SK-N-SH (cell line): ENCODE data around the gene PWWP2B. TPM values are rescaled to one million over a fixed set of nuclear protein-coding genes. Genes with fewer than 3 reads are reported as not detected.

Source experiments
- CTCF ChIA-PET: fragments of 300-600, 350-600 bp; formaldehyde crosslinking; extraction: SDS; loops from one replicate; lab custom pipeline; 2021; lab: Yijun Ruan, JAX
- POLR2A ChIA-PET: fragments of 350-600 bp; sonication (Branson Sonifier 250); formaldehyde crosslinking; extraction: SDS; loops from one replicate; lab custom pipeline; 2020; ENCODE audit warnings: antibody characterized with exemption, inconsistent platforms; lab: Yijun Ruan, JAX
- DNase-seq: peaks from one replicate; pipeline ENCODE4 v3.0.0; 2012
- H2AFZ ChIP-seq: fragments of 200-600 bp; sonication (generic); 2 replicates; pipeline ENCODE4 v1.8.1; 2016; ENCODE audit warnings: antibody characterized with exemption, mild to moderate bottlenecking, low read depth
- H3F3A ChIP-seq: fragments of 200-600 bp; sonication (generic); replicated peaks from 2 replicates; pipeline ENCODE3; 2016; ENCODE audit warnings: antibody characterized with exemption, mild to moderate bottlenecking; ENCODE audit not compliant: insufficient read depth
- H3K27ac ChIP-seq, 2 experiments: fragments of 200-500 bp in 1 of 2; fragments of 200-600 bp in 1 of 2; sonication (Bioruptor generic) in 1 of 2; sonication (generic), shearing (Covaris generic) in 1 of 2; 2 replicates each; pipeline versions ENCODE4 v1.5.1 to v1.6.1; 2014 to 2016; ENCODE audit warnings: low read depth in 2 of 2, inconsistent platforms in 1 of 2, low read length in 1 of 2, mild to moderate bottlenecking in 1 of 2, mixed read lengths in 1 of 2
- H3K27me3 ChIP-seq: fragments of 200-600 bp; sonication (generic), shearing (Covaris generic); 2 replicates; pipeline ENCODE4 v1.6.1; 2016; ENCODE audit warnings: mixed run types; ENCODE audit not compliant: insufficient read depth
- H3K36me3 ChIP-seq, 2 experiments: fragments of 200-500 bp in 1 of 2; fragments of 200-600 bp in 1 of 2; sonication (Bioruptor generic) in 1 of 2; sonication (generic) in 1 of 2; replicated peaks in 1 of 2; 2 replicates each; pipeline versions ENCODE3 to v1.5.1; 2014 to 2016; ENCODE audit warnings: low read length in 1 of 2, mild to moderate bottlenecking in 1 of 2; ENCODE audit not compliant: insufficient read depth in 2 of 2, control insufficient read depth in 1 of 2
- H3K4me1 ChIP-seq, 2 experiments: fragments of 200-500 bp in 1 of 2; fragments of 200-600 bp in 1 of 2; sonication (Bioruptor generic) in 1 of 2; sonication (generic), shearing (Covaris generic) in 1 of 2; 2 replicates each; pipeline versions ENCODE4 v1.5.1 to v1.6.1; 2014 to 2016; ENCODE audit warnings: low read depth in 1 of 2, low read length in 1 of 2, mixed run types in 1 of 2; ENCODE audit not compliant: insufficient read depth in 2 of 2, control insufficient read depth in 1 of 2
- H3K4me2 ChIP-seq: fragments of 200-600 bp; sonication (generic), shearing (Covaris generic); 2 replicates; pipeline ENCODE4 v1.6.1; 2017; ENCODE audit warnings: mixed run types
- H3K4me3 ChIP-seq, 2 experiments: fragments of 200-500 bp in 1 of 2; fragments of 200-600 bp in 1 of 2; sonication (Bioruptor generic) in 1 of 2; sonication (generic), shearing (Covaris generic) in 1 of 2; 2 replicates each; pipeline versions ENCODE4 v1.5.1 to v1.8.1; 2014 to 2016; ENCODE audit warnings: low read depth in 2 of 2, inconsistent platforms in 1 of 2, low read length in 1 of 2, mild to moderate bottlenecking in 1 of 2, mixed read lengths in 1 of 2, moderate library complexity in 1 of 2
- H3K79me2 ChIP-seq: fragments of 200-600 bp; sonication (generic); 2 replicates; pipeline ENCODE4 v1.8.1; 2017; ENCODE audit warnings: mild to moderate bottlenecking; ENCODE audit not compliant: insufficient read depth
- H3K9ac ChIP-seq: fragments of 200-600 bp; sonication (generic); 2 replicates; pipeline ENCODE4 v1.6.1; 2017; ENCODE audit warnings: mixed run types
- H3K9me2 ChIP-seq: fragments of 200-600 bp; sonication (generic); 2 replicates; pipeline ENCODE4 v1.6.1; 2017; ENCODE audit warnings: mixed run types
- H3K9me3 ChIP-seq: fragments of 200-600 bp; sonication (generic); 2 replicates; pipeline ENCODE4 v1.6.1; 2017; ENCODE audit warnings: mixed run types, mild to moderate bottlenecking, moderate library complexity
- H4K20me1 ChIP-seq: fragments of 200-600 bp; sonication (generic); 2 replicates; pipeline ENCODE4 v1.6.1; 2017; ENCODE audit warnings: mild to moderate bottlenecking, mixed run types; ENCODE audit not compliant: insufficient read depth
- FOSL2 ChIP-seq: IDR thresholded peaks from 2 replicates; pipeline ENCODE4 v1.4.0; 2012; ENCODE audit warnings: low read depth, mild to moderate bottlenecking, moderate library complexity, borderline replicate concordance
- FOXM1 ChIP-seq: IDR thresholded peaks from 2 replicates; pipeline ENCODE4 v1.4.0; 2012; ENCODE audit warnings: low read depth, mild to moderate bottlenecking
- GABPA ChIP-seq: IDR thresholded peaks from 2 replicates; pipeline ENCODE4 v1.4.0; 2012; ENCODE audit warnings: low read depth, mild to moderate bottlenecking
- GATA2 ChIP-seq: sonication (generic); formaldehyde crosslinking; IDR thresholded peaks from 2 replicates; pipeline ENCODE4 v1.5.0; 2020; ENCODE audit warnings: mild to moderate bottlenecking, missing genetic modification reagents
- JUND ChIP-seq: IDR thresholded peaks from 2 replicates; pipeline ENCODE4 v1.4.0; 2012
- MEF2A ChIP-seq: IDR thresholded peaks from 2 replicates; pipeline ENCODE4 v1.4.0; 2012; ENCODE audit warnings: low read depth, borderline replicate concordance
- MXI1 ChIP-seq: IDR thresholded peaks from 2 replicates; pipeline ENCODE4 v1.6.1; 2012; ENCODE audit warnings: mild to moderate bottlenecking, low read depth, low read length, improper control_type of control experiment
- NFIC ChIP-seq: IDR thresholded peaks from 2 replicates; pipeline ENCODE4 v1.4.0; 2012; ENCODE audit warnings: borderline replicate concordance
- NRF1 ChIP-seq: IDR thresholded peaks from 2 replicates; pipeline ENCODE4 v1.6.1; 2012; ENCODE audit warnings: low read depth, mild to moderate bottlenecking, low read length
- POLR2AphosphoS5 ChIP-seq: IDR thresholded peaks from 2 replicates; pipeline ENCODE4 v1.6.1; 2012; ENCODE audit warnings: low read depth, low read length
- RAD21 ChIP-seq: IDR thresholded peaks from 2 replicates; pipeline ENCODE4 v1.6.1; 2012; ENCODE audit warnings: mild to moderate bottlenecking, low read length
- SIN3A ChIP-seq: IDR thresholded peaks from 2 replicates; pipeline ENCODE4 v1.6.1; 2012; ENCODE audit warnings: low read depth, mild to moderate bottlenecking, low read length, moderate library complexity, borderline replicate concordance
- SMC3 ChIP-seq: IDR thresholded peaks from 2 replicates; pipeline ENCODE4 v1.6.1; 2012; ENCODE audit warnings: low read depth, low read length, improper control_type of control experiment
- TAF1 ChIP-seq: IDR thresholded peaks from 2 replicates; pipeline ENCODE4 v1.6.1; 2012; ENCODE audit warnings: low read depth, mild to moderate bottlenecking, low read length, moderate library complexity, borderline replicate concordance
- TCF12 ChIP-seq: IDR thresholded peaks from 2 replicates; pipeline ENCODE4 v1.4.0; 2012
- TEAD4 ChIP-seq: IDR thresholded peaks from 2 replicates; pipeline ENCODE4 v1.4.0; 2012; ENCODE audit warnings: mild to moderate bottlenecking, borderline replicate concordance; ENCODE audit not compliant: insufficient read depth
- WGBS: methylation state at CpG from one replicate; pipeline ENCODE4 v1.1.6; 2017; ENCODE audit warnings: low lambda C conversion rate; 5-methylcytosine and 5-hydroxymethylcytosine counted together
- polyA plus RNA-seq, 3 experiments: library from polyadenylated mRNA; depleted of rRNA; stranded (reverse); fragments of >200 nt; gene quantifications; 2 replicates each; pipeline ENCODE4 v1.2.3, GENCODE V29; 2012
- TF ChIP-seq, protein P1 (sequence below): IDR thresholded peaks from 2 replicates; pipeline ENCODE4 v1.4.0; 2012; ENCODE audit warnings: low read depth, borderline replicate concordance
- TF ChIP-seq, protein P2 (sequence below): IDR thresholded peaks from 2 replicates; pipeline ENCODE4 v1.6.1; 2012; ENCODE audit warnings: mild to moderate bottlenecking, low read depth, low read length, moderate library complexity
- TF ChIP-seq, protein P3 (sequence below): IDR thresholded peaks from 2 replicates; pipeline ENCODE4; 2012
- TF ChIP-seq, protein P4 (sequence below): fragments of 200-600 bp; sonication (generic); IDR thresholded peaks from 2 replicates; pipeline ENCODE4 v1.6.1; 2017; ENCODE audit warnings: antibody characterized with exemption, mild to moderate bottlenecking, moderate library complexity

PWWP2B gene
- polyA plus RNA-seq, 1 of the 3 experiments (the other 2 are of a cell fraction), result 2.4 TPM

DNA sequence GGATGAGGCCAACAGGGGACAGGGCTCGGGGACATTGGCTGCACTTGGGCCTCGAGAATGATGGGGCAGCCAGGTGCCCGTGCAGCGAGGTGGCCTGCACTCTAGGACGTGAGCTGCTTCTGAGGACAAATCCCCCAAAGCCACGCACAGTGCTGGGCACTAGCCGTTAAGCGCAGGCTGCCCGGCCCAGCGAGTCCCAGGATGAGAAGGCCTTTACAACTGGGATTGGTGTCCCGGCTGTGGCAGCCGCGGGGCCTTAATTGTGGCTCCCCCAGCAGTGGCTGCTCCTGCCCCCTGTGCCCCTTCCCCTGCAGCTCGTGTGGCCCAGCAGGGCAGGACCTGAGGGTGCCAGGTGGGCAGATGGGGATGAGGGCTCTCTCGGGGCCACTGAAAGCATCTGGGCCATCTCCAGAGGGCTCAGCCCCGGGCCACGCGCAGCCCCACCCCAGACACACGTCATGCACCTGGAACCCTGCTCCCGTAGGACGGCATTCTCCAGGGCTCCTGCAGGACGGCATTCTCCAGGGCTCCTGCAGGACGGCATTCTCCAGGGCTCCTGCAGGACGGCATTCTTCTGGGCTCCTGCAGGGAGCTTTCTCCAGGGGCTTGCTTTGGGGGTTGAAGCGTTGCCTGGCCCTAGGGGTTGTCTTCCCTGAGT is 6.6 kb downstream of the PWWP2B start:
- H3K36me3 ChIP-seq, result peaks cover 0 to 13% of the 10 kb centered on the region in 2 experiments
- H3K27me3 ChIP-seq, result no peaks in the 10 kb centered on the region
- H4K20me1 ChIP-seq, result no peaks in the 10 kb centered on the region
- POLR2A ChIA-PET, result no interaction called here
- no peak overlapping the region for H3K9ac ChIP-seq
- peaks cover 0 to 24% of the 10 kb centered on the region in 2 experiments; a peak in 1 of 4 replicates for H3K4me1 ChIP-seq
- no peak overlapping the region for H3K4me3 ChIP-seq
- no peaks in the 10 kb centered on the region for H3K9me3 ChIP-seq
- 100% methylated on average over 2 of the region's 25 CpGs for WGBS
- TF ChIP-seq NRF1 (no peak), JUND (no peak), FOSL2 (no peak), TCF12 (no peak), TEAD4 (no peak), GABPA (no peak), MXI1 (no peak), RAD21 (no peak), NFIC (no peak)
- TF ChIP-seq, protein P1, sequence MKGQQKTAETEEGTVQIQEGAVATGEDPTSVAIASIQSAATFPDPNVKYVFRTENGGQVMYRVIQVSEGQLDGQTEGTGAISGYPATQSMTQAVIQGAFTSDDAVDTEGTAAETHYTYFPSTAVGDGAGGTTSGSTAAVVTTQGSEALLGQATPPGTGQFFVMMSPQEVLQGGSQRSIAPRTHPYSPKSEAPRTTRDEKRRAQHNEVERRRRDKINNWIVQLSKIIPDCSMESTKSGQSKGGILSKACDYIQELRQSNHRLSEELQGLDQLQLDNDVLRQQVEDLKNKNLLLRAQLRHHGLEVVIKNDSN, result no peak
- H3K4me2 ChIP-seq, result no peak overlapping the region
- DNase-seq, result no peak
- H2AFZ ChIP-seq, result no peak overlapping the region
- CTCF ChIA-PET, result no interaction called here
- no peaks in the 10 kb centered on the region for H3F3A ChIP-seq
- H3K27ac ChIP-seq, result no peak overlapping the region
- H3K79me2 ChIP-seq, result peaks cover 4% of the 10 kb centered on the region; the same call in 1 of the 2 replicates
- no peaks in the 10 kb centered on the region for H3K9me2 ChIP-seq

DNA sequence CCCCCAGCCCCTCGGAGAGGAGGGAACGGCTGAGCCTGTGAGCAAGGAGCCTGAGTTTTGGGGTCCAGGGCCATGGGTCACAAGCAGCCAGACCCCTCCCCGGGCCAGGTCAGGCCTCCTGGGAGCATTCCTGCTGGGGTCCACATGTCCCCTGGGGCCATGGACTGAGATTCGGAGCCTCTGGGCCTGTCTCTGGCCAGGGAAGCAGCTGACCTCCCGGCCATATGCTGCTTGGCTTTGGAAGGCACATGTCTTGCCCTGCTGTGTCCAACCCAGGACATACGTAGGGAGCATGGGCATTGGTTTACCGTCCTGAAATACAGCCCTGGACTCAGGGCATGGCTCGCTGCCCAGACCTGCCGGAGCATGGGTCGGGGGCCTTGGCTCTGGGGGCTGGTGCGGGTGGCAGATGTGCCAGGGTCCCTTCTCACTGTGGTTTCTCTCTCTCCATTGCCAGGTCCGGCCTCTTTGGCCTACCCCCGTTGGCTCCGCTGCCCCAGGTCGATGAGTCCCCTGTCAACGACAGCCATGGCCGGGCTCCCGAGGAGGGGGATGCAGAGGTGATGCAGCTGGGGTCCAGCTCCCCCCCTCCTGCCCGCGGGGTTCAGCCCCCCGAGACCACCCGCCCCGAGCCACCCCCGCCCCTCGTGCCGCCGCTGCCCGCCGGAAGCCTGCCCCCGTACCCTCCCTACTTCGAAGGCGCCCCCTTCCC is 7.3 kb downstream of the PWWP2B start:
- H3K4me1 ChIP-seq, result peaks cover 0 to 23% of the 10 kb centered on the region in 2 experiments; a peak in 1 of 4 replicates
- H3K9me3 ChIP-seq, result no peaks in the 10 kb centered on the region
- no peak overlapping the region for H3K27ac ChIP-seq
- no peak overlapping the region for H3K4me3 ChIP-seq
- H3K4me2 ChIP-seq, result no peak overlapping the region
- TF ChIP-seq POLR2AphosphoS5 (no peak), SIN3A (no peak), MEF2A (no peak), GABPA (no peak), TAF1 (no peak), SMC3 (no peak), GATA2 (CRISPR knock-in tag) (no peak), FOXM1 (no peak), MXI1 (no peak)
- TF ChIP-seq, protein P2, sequence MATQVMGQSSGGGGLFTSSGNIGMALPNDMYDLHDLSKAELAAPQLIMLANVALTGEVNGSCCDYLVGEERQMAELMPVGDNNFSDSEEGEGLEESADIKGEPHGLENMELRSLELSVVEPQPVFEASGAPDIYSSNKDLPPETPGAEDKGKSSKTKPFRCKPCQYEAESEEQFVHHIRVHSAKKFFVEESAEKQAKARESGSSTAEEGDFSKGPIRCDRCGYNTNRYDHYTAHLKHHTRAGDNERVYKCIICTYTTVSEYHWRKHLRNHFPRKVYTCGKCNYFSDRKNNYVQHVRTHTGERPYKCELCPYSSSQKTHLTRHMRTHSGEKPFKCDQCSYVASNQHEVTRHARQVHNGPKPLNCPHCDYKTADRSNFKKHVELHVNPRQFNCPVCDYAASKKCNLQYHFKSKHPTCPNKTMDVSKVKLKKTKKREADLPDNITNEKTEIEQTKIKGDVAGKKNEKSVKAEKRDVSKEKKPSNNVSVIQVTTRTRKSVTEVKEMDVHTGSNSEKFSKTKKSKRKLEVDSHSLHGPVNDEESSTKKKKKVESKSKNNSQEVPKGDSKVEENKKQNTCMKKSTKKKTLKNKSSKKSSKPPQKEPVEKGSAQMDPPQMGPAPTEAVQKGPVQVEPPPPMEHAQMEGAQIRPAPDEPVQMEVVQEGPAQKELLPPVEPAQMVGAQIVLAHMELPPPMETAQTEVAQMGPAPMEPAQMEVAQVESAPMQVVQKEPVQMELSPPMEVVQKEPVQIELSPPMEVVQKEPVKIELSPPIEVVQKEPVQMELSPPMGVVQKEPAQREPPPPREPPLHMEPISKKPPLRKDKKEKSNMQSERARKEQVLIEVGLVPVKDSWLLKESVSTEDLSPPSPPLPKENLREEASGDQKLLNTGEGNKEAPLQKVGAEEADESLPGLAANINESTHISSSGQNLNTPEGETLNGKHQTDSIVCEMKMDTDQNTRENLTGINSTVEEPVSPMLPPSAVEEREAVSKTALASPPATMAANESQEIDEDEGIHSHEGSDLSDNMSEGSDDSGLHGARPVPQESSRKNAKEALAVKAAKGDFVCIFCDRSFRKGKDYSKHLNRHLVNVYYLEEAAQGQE, result no peak
- TF ChIP-seq, protein P3, sequence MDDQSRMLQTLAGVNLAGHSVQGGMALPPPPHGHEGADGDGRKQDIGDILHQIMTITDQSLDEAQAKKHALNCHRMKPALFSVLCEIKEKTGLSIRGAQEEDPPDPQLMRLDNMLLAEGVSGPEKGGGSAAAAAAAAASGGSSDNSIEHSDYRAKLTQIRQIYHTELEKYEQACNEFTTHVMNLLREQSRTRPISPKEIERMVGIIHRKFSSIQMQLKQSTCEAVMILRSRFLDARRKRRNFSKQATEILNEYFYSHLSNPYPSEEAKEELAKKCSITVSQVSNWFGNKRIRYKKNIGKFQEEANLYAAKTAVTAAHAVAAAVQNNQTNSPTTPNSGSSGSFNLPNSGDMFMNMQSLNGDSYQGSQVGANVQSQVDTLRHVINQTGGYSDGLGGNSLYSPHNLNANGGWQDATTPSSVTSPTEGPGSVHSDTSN, result no peak
- TF ChIP-seq, protein P4, sequence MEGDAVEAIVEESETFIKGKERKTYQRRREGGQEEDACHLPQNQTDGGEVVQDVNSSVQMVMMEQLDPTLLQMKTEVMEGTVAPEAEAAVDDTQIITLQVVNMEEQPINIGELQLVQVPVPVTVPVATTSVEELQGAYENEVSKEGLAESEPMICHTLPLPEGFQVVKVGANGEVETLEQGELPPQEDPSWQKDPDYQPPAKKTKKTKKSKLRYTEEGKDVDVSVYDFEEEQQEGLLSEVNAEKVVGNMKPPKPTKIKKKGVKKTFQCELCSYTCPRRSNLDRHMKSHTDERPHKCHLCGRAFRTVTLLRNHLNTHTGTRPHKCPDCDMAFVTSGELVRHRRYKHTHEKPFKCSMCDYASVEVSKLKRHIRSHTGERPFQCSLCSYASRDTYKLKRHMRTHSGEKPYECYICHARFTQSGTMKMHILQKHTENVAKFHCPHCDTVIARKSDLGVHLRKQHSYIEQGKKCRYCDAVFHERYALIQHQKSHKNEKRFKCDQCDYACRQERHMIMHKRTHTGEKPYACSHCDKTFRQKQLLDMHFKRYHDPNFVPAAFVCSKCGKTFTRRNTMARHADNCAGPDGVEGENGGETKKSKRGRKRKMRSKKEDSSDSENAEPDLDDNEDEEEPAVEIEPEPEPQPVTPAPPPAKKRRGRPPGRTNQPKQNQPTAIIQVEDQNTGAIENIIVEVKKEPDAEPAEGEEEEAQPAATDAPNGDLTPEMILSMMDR, result no peak
- WGBS, result 90% methylated on average over 10 of the region's 32 CpGs
- CTCF ChIA-PET, result no interaction called here
- H4K20me1 ChIP-seq, result no peaks in the 10 kb centered on the region
- no peaks in the 10 kb centered on the region for H3K27me3 ChIP-seq
- no peaks in the 10 kb centered on the region for H3K9me2 ChIP-seq
- peaks cover 4% of the 10 kb centered on the region; the same call in 1 of the 2 replicates for H3K79me2 ChIP-seq
- POLR2A ChIA-PET, result no interaction called here
- no peak overlapping the region for H3K9ac ChIP-seq
- DNase-seq, result no peak
- peaks cover 0 to 13% of the 10 kb centered on the region in 2 experiments for H3K36me3 ChIP-seq
- H2AFZ ChIP-seq, result no peak overlapping the region
- H3F3A ChIP-seq, result no peaks in the 10 kb centered on the region
